Osteoblast (primary cell): Measurements from ENCODE around the gene CPXM2. TPM values are rescaled to one million over a fixed set of nuclear protein-coding genes. Genes with fewer than 3 reads are reported as not detected.

Experiments
- DNase-seq: peaks from one replicate; pipeline ENCODE4 v3.0.0; 2011; ENCODE audit warnings: low spot score, mixed read lengths; ENCODE audit not compliant: insufficient read length; ENCODE audit errors: missing footprints
- H2AFZ ChIP-seq: 2 replicates; pipeline ENCODE4 v1.6.0; 2011; ENCODE audit warnings: mild to moderate bottlenecking, low read length
- H3K27ac ChIP-seq: 2 replicates; pipeline ENCODE4 v1.5.1; 2011; ENCODE audit warnings: mild to moderate bottlenecking, low read depth, low read length, moderate library complexity
- H3K27me3 ChIP-seq: 2 replicates; pipeline ENCODE4 v1.6.0; 2012; ENCODE audit warnings: mild to moderate bottlenecking, control low read depth, inconsistent platforms, low read length, moderate library complexity; ENCODE audit not compliant: insufficient read depth
- H3K36me3 ChIP-seq: 2 replicates; pipeline ENCODE4 v1.5.1; 2011; ENCODE audit warnings: mild to moderate bottlenecking, low read length, control low read depth, moderate library complexity; ENCODE audit not compliant: insufficient read depth
- H3K4me1 ChIP-seq: 2 replicates; pipeline ENCODE4 v1.5.1; 2011; ENCODE audit warnings: mild to moderate bottlenecking, low read length, control low read depth, moderate library complexity; ENCODE audit not compliant: insufficient read depth
- H3K4me2 ChIP-seq: 2 replicates; pipeline ENCODE4 v1.6.0; 2011; ENCODE audit warnings: mild to moderate bottlenecking, low read length; ENCODE audit not compliant: insufficient read depth
- H3K4me3 ChIP-seq: fragments of 200-600 bp; sonication (generic); 3 replicates; pipeline ENCODE4 v1.5.1; 2012; ENCODE audit warnings: mild to moderate bottlenecking, low read length, inconsistent platforms; ENCODE audit not compliant: insufficient read depth
- H3K79me2 ChIP-seq: 2 replicates; pipeline ENCODE4 v1.6.0; 2012; ENCODE audit warnings: mild to moderate bottlenecking, low read length, control low read depth, inconsistent platforms; ENCODE audit not compliant: insufficient read depth
- H3K9me3 ChIP-seq: 2 replicates; pipeline ENCODE4 v1.5.1; 2011; ENCODE audit warnings: low read depth, low read length, control low read depth
- H4K20me1 ChIP-seq: 2 replicates; pipeline ENCODE4 v1.6.0; 2012; ENCODE audit warnings: mild to moderate bottlenecking, low read length, control low read depth; ENCODE audit not compliant: insufficient read depth
- total RNA-seq: library from RNA; depleted of rRNA; stranded (reverse); fragments of >200 nt; gene quantifications from 2 replicates; pipeline ENCODE4 v1.2.3, GENCODE V29; 2012
- TF ChIP-seq, protein P1 (sequence below): IDR thresholded peaks from 2 replicates; pipeline ENCODE4 v1.5.1; 2011; ENCODE audit warnings: mild to moderate bottlenecking, low read depth, low read length, moderate library complexity; ENCODE audit errors: extremely low read depth

CPXM2 gene
- total RNA-seq, 1 donor = 0.36 TPM

DNA sequence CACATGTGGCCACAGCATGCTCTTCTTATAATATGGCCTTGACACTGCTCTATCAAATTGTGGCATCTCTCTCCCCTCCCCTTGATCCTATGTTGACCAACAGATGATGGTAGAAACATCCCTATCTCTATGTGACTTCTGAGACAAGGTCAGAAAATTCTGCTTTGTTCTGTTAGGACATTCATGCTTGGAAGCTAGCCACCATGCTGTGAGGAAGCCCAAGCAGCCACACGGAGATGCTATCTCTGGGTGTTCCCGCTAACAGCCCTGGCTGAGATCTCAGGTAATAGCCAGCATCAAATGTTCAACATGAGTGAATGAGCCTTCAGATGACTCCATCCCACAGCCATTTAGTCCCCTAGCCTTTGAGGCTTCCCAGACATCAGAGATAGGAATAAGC lies 36.8 kb upstream of the CPXM2 start:
- Histone ChIP-seq H4K20me1 (no peaks in the 10 kb centered on the region), H3K79me2 (no peaks in the 10 kb centered on the region), H3K9me3 (no peaks in the 10 kb centered on the region), H3K27ac (no peak overlapping the region), H3K4me2 (no peak overlapping the region), H3K4me1 (peaks cover 20% of the 10 kb centered on the region), H3K36me3 (no peaks in the 10 kb centered on the region), H2AFZ (no peak overlapping the region), H3K27me3 (no peaks in the 10 kb centered on the region), H3K4me3 (no peak overlapping the region)
- TF ChIP-seq, protein P1, sequence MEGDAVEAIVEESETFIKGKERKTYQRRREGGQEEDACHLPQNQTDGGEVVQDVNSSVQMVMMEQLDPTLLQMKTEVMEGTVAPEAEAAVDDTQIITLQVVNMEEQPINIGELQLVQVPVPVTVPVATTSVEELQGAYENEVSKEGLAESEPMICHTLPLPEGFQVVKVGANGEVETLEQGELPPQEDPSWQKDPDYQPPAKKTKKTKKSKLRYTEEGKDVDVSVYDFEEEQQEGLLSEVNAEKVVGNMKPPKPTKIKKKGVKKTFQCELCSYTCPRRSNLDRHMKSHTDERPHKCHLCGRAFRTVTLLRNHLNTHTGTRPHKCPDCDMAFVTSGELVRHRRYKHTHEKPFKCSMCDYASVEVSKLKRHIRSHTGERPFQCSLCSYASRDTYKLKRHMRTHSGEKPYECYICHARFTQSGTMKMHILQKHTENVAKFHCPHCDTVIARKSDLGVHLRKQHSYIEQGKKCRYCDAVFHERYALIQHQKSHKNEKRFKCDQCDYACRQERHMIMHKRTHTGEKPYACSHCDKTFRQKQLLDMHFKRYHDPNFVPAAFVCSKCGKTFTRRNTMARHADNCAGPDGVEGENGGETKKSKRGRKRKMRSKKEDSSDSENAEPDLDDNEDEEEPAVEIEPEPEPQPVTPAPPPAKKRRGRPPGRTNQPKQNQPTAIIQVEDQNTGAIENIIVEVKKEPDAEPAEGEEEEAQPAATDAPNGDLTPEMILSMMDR = no peak
- no peak for DNase-seq

DNA sequence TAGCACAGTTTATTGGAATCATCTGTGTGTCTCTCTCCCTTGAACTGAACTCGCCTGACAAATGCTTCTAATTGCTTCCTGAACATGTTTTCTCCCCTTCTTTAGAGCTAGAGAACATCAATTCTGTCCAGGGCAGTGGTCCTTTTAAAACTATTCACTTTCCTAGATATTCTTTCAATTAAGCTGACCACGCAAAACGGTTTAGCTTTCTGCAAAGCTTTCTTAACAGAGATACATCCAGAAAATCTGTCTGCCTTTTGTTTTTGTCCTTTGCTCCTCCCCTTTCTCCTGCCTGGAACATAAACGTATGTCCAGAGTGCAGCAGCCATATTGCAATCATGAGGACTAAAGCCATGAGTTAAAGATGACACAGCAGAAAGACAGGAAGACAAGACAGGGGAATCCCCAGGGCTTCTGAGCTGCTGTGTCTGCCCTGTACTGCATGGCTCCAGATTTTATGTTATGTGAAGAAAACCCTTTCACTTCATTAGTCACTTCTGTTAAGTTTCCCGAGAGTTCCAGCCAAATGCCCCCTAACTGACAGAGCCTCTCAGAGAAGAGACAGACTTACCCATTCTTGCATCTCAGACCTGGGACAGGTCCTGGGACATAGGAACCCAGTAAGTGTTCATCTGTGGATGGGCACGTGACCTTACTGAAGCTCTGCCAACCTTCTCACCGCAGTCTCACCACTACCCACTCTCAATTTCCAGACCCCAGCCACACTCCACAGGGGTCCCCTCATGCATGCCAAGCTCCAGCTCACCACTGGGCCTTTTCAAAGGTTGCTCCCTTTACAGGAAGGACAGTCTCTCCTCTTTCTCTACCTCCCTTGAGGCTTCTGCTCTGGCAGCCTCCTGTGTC lies 35.0 kb upstream of the CPXM2 start:
- Histone ChIP-seq H2AFZ (no peak overlapping the region), H4K20me1 (no peaks in the 10 kb centered on the region), H3K9me3 (no peaks in the 10 kb centered on the region), H3K79me2 (no peaks in the 10 kb centered on the region), H3K27ac (no peak overlapping the region), H3K4me2 (no peak overlapping the region), H3K27me3 (no peaks in the 10 kb centered on the region), H3K4me1 (peaks cover 20% of the 10 kb centered on the region), H3K4me3 (no peak overlapping the region), H3K36me3 (no peaks in the 10 kb centered on the region)
- no peak for DNase-seq
- TF ChIP-seq, protein P1 = no peak

DNA sequence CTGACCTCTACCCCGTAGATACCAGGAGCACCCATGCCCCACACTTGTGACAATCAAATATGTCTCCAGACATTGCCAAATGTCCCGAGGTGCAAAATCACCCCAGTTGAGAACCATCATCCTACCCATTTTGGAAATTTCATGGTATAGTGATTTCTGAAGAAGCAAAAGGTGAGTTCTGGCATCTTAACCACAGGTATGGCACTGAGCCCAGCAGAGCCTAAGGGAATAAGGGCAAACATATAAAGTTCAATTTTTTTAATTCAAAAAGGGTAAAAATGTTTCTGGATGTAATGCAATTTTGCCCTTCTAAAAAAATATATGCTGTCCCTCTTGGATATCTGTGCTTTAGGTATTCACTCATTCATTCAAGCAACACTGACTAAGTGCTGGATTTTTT lies 30.5 kb upstream of the CPXM2 start:
- DNase-seq = no peak
- TF ChIP-seq, protein P1 = no peak
- peaks cover 3% of the 10 kb centered on the region for H3K4me1 ChIP-seq
- no peaks in the 10 kb centered on the region for H3K36me3 ChIP-seq
- H3K4me2 ChIP-seq = no peak overlapping the region
- no peak overlapping the region for H3K4me3 ChIP-seq
- H3K27me3 ChIP-seq = peaks cover 6% of the 10 kb centered on the region
- H3K9me3 ChIP-seq = no peaks in the 10 kb centered on the region
- no peak overlapping the region for H2AFZ ChIP-seq
- H3K27ac ChIP-seq = no peak overlapping the region
- H4K20me1 ChIP-seq = no peaks in the 10 kb centered on the region
- no peaks in the 10 kb centered on the region for H3K79me2 ChIP-seq

DNA sequence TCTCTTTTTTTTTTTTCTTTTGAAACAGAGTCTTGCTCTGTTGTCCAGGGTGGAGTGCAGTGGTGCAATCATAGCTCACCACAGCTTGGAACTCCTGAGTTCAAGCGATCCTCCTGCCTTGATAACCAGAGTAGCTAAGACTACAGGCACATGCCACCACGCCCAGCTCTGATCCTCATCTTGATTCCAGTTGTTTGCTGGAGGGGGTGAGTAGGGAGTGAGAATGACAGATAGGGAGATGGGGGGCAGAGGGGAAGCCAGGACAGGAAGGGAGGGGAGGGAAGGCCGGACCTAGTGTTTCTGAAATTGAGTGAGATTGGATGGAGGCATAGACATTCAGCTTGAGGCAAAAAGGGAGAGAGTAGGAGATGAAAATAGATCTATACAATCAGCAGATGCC lies 25.2 kb upstream of the CPXM2 start:
- TF ChIP-seq, protein P1 = no peak
- Histone ChIP-seq H3K4me3 (no peak overlapping the region), H3K27me3 (peaks cover 6% of the 10 kb centered on the region), H3K27ac (no peak overlapping the region), H3K4me1 (no peaks in the 10 kb centered on the region), H4K20me1 (no peaks in the 10 kb centered on the region), H3K4me2 (no peak overlapping the region), H2AFZ (no peak overlapping the region), H3K79me2 (no peaks in the 10 kb centered on the region), H3K9me3 (no peaks in the 10 kb centered on the region), H3K36me3 (no peaks in the 10 kb centered on the region)
- DNase-seq = no peak
